NCI-H748 (cell line): ENCODE measurements around the gene RERG.
"Not testable (repeated sequence)": the region's sequence is repeated elsewhere in the genome, so short reads cannot be mapped to it uniquely, and the experiment has no call there.

Experiments used
- DNase-seq: peaks from one replicate; lab custom pipeline; 2025; ENCODE audit not compliant: unreplicated experiment; lab: John Stamatoyannopoulos, UW

The RERG gene

GRCh38 chr12:15151161-15152091 lies 69.8 kb downstream of the RERG start:
- no peak for DNase-seq

- DNase-seq, result no peak
Observed at GRCh38 chr12:15146585-15146984, 74.6 kb downstream of the RERG start.

GRCh38 chr12:15143467-15143866 lies 77.8 kb downstream of the RERG start:
- no peak for DNase-seq

GRCh38 chr12:15142711-15143110 lies 78.5 kb downstream of the RERG start:
- no peak for DNase-seq

GRCh38 chr12:15131431-15131830 lies 89.8 kb downstream of the RERG start:
- no peak for DNase-seq

GRCh38 chr12:15130541-15130940 lies 90.7 kb downstream of the RERG start:
- DNase-seq, result no peak

GRCh38 chr12:15123401-15123800 lies 97.8 kb downstream of the RERG start:
- no peak for DNase-seq

- no peak for DNase-seq
Observed at GRCh38 chr12:15122344-15122743, 98.9 kb downstream of the RERG start.

- peak; percentile 0 for DNase-seq
Observed at GRCh38 chr12:15118955-15119354, 102.3 kb downstream of the RERG start.

GRCh38 chr12:15116983-15117382 lies 104.2 kb downstream of the RERG start:
- DNase-seq, result no peak

GRCh38 chr12:15116086-15116485 lies 105.1 kb downstream of the RERG start:
- peak; percentile 0 for DNase-seq

GRCh38 chr12:15115434-15115833 lies 105.8 kb downstream of the RERG start:
- no peak for DNase-seq

GRCh38 chr12:15114501-15114900 lies 106.7 kb downstream of the RERG start:
- no peak for DNase-seq

GRCh38 chr12:15092826-15093225 lies 128.4 kb downstream of the RERG start:
- DNase-seq, result no peak

- no peak for DNase-seq
Observed at GRCh38 chr12:15090441-15090840, 130.8 kb downstream of the RERG start.

GRCh38 chr12:15088105-15088504 lies 133.1 kb downstream of the RERG start:
- peak; percentile 25 for DNase-seq

- DNase-seq, result not testable (repeated sequence)
Observed at GRCh38 chr12:15077751-15078150, 143.5 kb downstream of the RERG start.

GRCh38 chr12:15074351-15074750 lies 146.9 kb downstream of the RERG start:
- no peak for DNase-seq

GRCh38 chr12:15059123-15059522 lies 162.1 kb downstream of the RERG start:
- DNase-seq, result no peak
